Measurements from ENCODE around the gene CORIN.

CORIN gene

GRCh38 chr4:47661741-47662140 is 176.1 kb downstream of the CORIN start:
- DNase-seq (ENCODE audit: low read depth, low spot score) = no peak
- no peak overlapping the region for H3K4me3 ChIP-seq (ENCODE audit: low read length)

GRCh38 chr4:47659342-47659741 is 178.5 kb downstream of the CORIN start:
- DNase-seq (ENCODE audit: low read depth, low spot score) = no peak
- no peak overlapping the region for H3K4me3 ChIP-seq (ENCODE audit: low read length)

- DNase-seq (ENCODE audit: low read depth, low spot score) = no peak
- no peak overlapping the region for H3K4me3 ChIP-seq (ENCODE audit: low read length)
These were observed 182.7 kb downstream of the CORIN start for GRCh38 chr4:47654972-47655693.

- DNase-seq (ENCODE audit: low read depth, low spot score) = no peak
- no peak overlapping the region for H3K4me3 ChIP-seq (ENCODE audit: low read length)
These were observed 185.8 kb downstream of the CORIN start for GRCh38 chr4:47652092-47652491.

GRCh38 chr4:47651231-47651630 is 186.6 kb downstream of the CORIN start:
- no peak overlapping the region for H3K4me3 ChIP-seq (ENCODE audit: low read length)
- no peak for DNase-seq (ENCODE audit: low read depth, low spot score)

GRCh38 chr4:47650584-47651130 is 187.2 kb downstream of the CORIN start:
- DNase-seq (ENCODE audit: low read depth, low spot score) = no peak
- H3K4me3 ChIP-seq (ENCODE audit: low read length) = no peak overlapping the region

- no peak for DNase-seq (ENCODE audit: low read depth, low spot score)
- no peak overlapping the region for H3K4me3 ChIP-seq (ENCODE audit: low read length)
These were observed 190.3 kb downstream of the CORIN start for GRCh38 chr4:47647544-47647943.

GRCh38 chr4:47647029-47647428 is 190.8 kb downstream of the CORIN start:
- no peak for DNase-seq (ENCODE audit: low read depth, low spot score)
- no peak overlapping the region for H3K4me3 ChIP-seq (ENCODE audit: low read length)

GRCh38 chr4:47646372-47646771 is 191.5 kb downstream of the CORIN start:
- no peak overlapping the region for H3K4me3 ChIP-seq (ENCODE audit: low read length)
- no peak for DNase-seq (ENCODE audit: low read depth, low spot score)

GRCh38 chr4:47643845-47644244 is 194.0 kb downstream of the CORIN start:
- H3K4me3 ChIP-seq (ENCODE audit: low read length) = no peak overlapping the region
- no peak for DNase-seq (ENCODE audit: low read depth, low spot score)

- DNase-seq (ENCODE audit: low read depth, low spot score) = no peak
- H3K4me3 ChIP-seq (ENCODE audit: low read length) = no peak overlapping the region
These were observed 194.7 kb downstream of the CORIN start for GRCh38 chr4:47642985-47643760.

- no peak overlapping the region for H3K4me3 ChIP-seq (ENCODE audit: low read length)
- DNase-seq (ENCODE audit: low read depth, low spot score) = no peak
These were observed 195.6 kb downstream of the CORIN start for GRCh38 chr4:47642191-47642830.

GRCh38 chr4:47641755-47642154 is 196.1 kb downstream of the CORIN start:
- no peak for DNase-seq (ENCODE audit: low read depth, low spot score)

GRCh38 chr4:47640911-47641310 is 197.0 kb downstream of the CORIN start:
- no peak for DNase-seq (ENCODE audit: low read depth, low spot score)
- no peak overlapping the region for H3K4me3 ChIP-seq (ENCODE audit: low read length)

More at GRCh38 chr4:47641755-47642154, 196.1 kb downstream of the CORIN start:
- no peak overlapping the region for H3K4me3 ChIP-seq (ENCODE audit: low read length)

- no peak for DNase-seq (ENCODE audit: low read depth, low spot score)
- H3K4me3 ChIP-seq (ENCODE audit: low read length) = no peak overlapping the region
These were observed 198.3 kb downstream of the CORIN start for GRCh38 chr4:47639531-47639930.

- H3K4me3 ChIP-seq (ENCODE audit: low read length) = no peak overlapping the region
- no peak for DNase-seq (ENCODE audit: low read depth, low spot score)
These were observed 206.7 kb downstream of the CORIN start for GRCh38 chr4:47631161-47631560.

- H3K4me3 ChIP-seq (ENCODE audit: low read length) = no peak overlapping the region
- DNase-seq (ENCODE audit: low read depth, low spot score) = no peak
These were observed 213.8 kb downstream of the CORIN start for GRCh38 chr4:47624031-47624441.

- DNase-seq (ENCODE audit: low read depth, low spot score) = no peak
- H3K4me3 ChIP-seq (ENCODE audit: low read length) = no peak overlapping the region
These were observed 216.7 kb downstream of the CORIN start for GRCh38 chr4:47621181-47621580.

- DNase-seq (ENCODE audit: low read depth, low spot score) = no peak
These were observed 218.2 kb downstream of the CORIN start for GRCh38 chr4:47619691-47620090.

GRCh38 chr4:47617607-47618006 is 220.3 kb downstream of the CORIN start:
- DNase-seq (ENCODE audit: low read depth, low spot score) = no peak
- H3K4me3 ChIP-seq (ENCODE audit: low read length) = no peak overlapping the region

More at GRCh38 chr4:47619691-47620090, 218.2 kb downstream of the CORIN start:
- H3K4me3 ChIP-seq (ENCODE audit: low read length) = no peak overlapping the region

Data from Jurkat, Clone E6-1 (cell line).